ENCODE results near the gene LRCOL1. TPM values are rescaled to one million over a fixed set of nuclear protein-coding genes. Genes with fewer than 3 reads are reported as not detected.

The LRCOL1 gene
- total and polyA plus RNA-seq, 2 of the 8 experiments (the other 6 are each of a cell fraction or from before 2014, with no cell fraction given): not detected

GRCh38 chr12:132660052-132660451 lies 49.7 kb upstream of the LRCOL1 start (continued):
- TF ChIP-seq FOSL1 (IDR thresholded peaks at IDR 0.05; ENCODE audit: insufficient read depth, low read depth, low read length): no peak
- no peak for TF ChIP-seq TCF12 (IDR thresholded peaks at IDR 0.05; ENCODE audit: low read depth, low read length)
- no peak for TF ChIP-seq SP4 (IDR thresholded peaks at IDR 0.05; ENCODE audit: low read length)
- TF ChIP-seq, protein P1, sequence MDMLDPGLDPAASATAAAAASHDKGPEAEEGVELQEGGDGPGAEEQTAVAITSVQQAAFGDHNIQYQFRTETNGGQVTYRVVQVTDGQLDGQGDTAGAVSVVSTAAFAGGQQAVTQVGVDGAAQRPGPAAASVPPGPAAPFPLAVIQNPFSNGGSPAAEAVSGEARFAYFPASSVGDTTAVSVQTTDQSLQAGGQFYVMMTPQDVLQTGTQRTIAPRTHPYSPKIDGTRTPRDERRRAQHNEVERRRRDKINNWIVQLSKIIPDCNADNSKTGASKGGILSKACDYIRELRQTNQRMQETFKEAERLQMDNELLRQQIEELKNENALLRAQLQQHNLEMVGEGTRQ (IDR thresholded peaks at IDR 0.05; ENCODE audit: low read length): no peak
- TF ChIP-seq, protein P2, sequence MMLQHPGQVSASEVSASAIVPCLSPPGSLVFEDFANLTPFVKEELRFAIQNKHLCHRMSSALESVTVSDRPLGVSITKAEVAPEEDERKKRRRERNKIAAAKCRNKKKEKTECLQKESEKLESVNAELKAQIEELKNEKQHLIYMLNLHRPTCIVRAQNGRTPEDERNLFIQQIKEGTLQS (IDR thresholded peaks at IDR 0.05; ENCODE audit: insufficient read depth, low read depth, low read length): no peak
- TF ChIP-seq BRCA1 (IDR thresholded peaks at IDR 0.05; ENCODE audit: low read depth, low read length): no peak
- TF ChIP-seq HDAC6 (IDR thresholded peaks at IDR 0.05; ENCODE audit: low read depth, low read length): no peak
- no peak for TF ChIP-seq CEBPB (IDR thresholded peaks at IDR 0.05; ENCODE audit: low read depth, low read length)

All from H1 (cell line).